AG09309 (cell line): Measurements from ENCODE around the gene ADD3.

ENCODE experiments used
- DNase-seq: peaks from one replicate; pipeline ENCODE4 v3.0.0-alpha.2; 2010; ENCODE audit warnings: low read depth
- H3K4me3 ChIP-seq: 2 replicates; pipeline ENCODE4 v1.5.1; 2011; ENCODE audit warnings: mild to moderate bottlenecking, low read depth, low read length, moderate library complexity; ENCODE audit not compliant: control insufficient read depth
- CTCF ChIP-seq: IDR thresholded peaks from 2 replicates; pipeline ENCODE4 v1.5.1; 2011; ENCODE audit warnings: mild to moderate bottlenecking, low read depth, low read length, inconsistent platforms; ENCODE audit not compliant: insufficient read depth, control insufficient read depth; ENCODE audit errors: missing control alignments

The ADD3 gene

GRCh38 chr10:110059925-110060324 is 52.1 kb downstream of the ADD3 start:
- DNase-seq = no peak
- no peak for TF ChIP-seq CTCF
- H3K4me3 ChIP-seq = no peak overlapping the region

DNA sequence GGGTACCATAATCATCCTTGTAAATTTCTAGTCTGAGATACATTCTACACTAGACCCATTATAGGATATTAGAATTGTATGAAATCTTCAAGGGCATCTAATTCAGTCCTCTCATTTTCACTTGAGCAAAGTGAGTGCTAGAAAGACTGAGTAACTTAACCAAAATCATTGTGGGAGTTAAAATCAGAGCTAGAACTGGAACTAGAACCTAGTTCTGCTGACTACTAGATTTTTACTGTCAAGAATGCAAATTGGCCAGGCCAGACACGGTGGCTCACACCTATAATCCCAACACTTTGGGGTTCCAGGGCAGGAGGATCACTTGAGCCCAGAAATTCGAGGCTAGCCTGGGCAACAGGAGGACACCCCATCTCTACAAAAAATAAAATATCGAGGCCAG is 53.9 kb downstream of the ADD3 start:
- H3K4me3 ChIP-seq = no peak overlapping the region
- no peak for DNase-seq
- TF ChIP-seq CTCF = no peak

DNA sequence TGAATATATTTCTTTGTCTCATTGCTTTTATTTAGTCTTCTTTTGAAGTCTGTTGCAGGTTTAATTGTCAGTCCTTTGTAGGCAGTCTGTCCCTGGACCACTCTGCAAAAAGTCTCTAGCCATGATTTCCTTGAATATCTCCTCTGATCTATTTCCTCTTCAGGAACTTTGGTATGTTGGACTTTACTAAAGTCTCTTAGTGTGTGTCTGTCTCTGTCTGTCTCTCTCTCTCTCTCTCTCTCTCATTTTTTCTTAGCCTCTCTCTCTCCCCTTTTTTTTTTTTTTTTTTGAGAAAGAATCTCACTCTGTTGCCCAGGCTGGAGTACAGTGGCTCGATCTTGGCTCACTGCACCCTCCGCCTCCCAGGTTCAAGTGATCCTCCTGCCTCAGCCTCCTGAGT is 57.5 kb downstream of the ADD3 start:
- no peak for TF ChIP-seq CTCF
- DNase-seq = no peak
- no peak overlapping the region for H3K4me3 ChIP-seq

DNA sequence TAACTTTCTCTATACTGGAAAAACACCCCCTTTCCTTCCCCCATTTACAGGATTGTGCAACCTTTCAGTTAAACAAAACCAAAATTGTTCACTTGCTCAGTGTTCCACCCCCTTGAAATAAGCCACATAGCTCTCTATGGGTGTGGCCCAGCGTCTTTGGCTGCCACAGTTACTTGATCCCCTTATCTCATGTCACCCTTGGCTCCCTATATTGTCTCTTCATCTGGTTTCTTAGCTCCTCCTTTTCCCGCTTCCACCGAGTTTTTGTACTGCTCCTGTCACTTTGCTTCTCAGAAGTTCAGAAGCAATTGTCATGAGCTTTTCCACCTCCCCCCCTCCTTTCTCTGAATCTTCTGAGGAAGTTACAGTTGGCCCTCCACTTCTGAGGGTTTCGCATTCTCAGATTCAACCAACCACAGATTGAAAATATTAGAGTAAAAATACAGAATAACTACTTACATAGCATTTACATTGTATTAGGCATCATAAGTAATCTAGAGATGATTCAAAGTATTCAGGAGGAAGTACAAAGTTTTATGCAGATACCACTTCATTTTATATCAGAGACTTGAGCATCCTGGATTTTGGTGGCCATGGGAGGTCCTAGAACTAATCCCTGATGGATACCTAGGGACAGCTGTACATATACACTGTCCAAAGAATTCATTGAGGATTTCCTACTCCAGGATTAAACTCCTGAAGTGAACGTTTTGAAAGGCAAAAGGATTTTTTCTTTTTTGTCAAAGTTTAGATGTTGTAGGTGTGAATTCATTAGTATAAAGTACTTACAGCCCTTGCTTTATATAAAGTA is 60.4 kb downstream of the ADD3 start:
- no peak for TF ChIP-seq CTCF
- no peak for DNase-seq
- H3K4me3 ChIP-seq = no peak overlapping the region

GRCh38 chr10:110068780-110069179 is 61.0 kb downstream of the ADD3 start:
- no peak for DNase-seq
- no peak overlapping the region for H3K4me3 ChIP-seq
- TF ChIP-seq CTCF = no peak

DNA sequence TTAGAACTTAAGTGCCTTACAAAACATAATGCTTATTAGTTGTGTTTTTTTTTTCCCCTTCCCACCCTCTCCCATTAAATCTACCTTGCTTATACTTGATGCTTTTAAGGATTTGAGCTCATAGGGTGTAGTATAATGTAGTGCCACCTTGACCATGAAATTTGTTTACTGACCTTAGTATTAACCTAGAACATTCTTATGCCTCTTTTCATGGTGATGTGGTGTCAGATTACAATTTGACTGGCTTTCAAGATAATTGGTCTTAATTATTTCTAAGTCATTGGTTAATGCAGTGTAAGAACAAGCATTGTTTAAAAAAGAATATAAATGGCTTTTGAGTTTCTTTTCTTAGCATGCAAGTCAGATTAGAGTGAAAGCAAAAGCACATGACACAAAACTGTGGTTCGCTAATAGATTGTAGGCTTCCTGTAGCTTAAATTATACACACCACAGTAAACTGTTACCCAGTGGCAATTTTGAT is 61.8 kb downstream of the ADD3 start:
- DNase-seq = no peak
- H3K4me3 ChIP-seq = no peak overlapping the region
- TF ChIP-seq CTCF = no peak

GRCh38 chr10:110073896-110074295 is 66.1 kb downstream of the ADD3 start:
- no peak for TF ChIP-seq CTCF
- no peak overlapping the region for H3K4me3 ChIP-seq
- DNase-seq = no peak
